22Rv1 (cell line): Measurements from ENCODE around the gene POC1A.

Experiments used
- CTCF ChIP-seq: fragments of 450-650 bp; IDR thresholded peaks from 2 replicates; pipeline ENCODE4 v1.5.1; 2017; ENCODE audit warnings: mild to moderate bottlenecking
- ZFX ChIP-seq: fragments of 450-650 bp; IDR thresholded peaks from 2 replicates; pipeline ENCODE4 v1.6.1; 2017; ENCODE audit warnings: antibody characterized with exemption, borderline replicate concordance

- TF ChIP-seq CTCF (no peak), ZFX (no peak)
Measured at GRCh38 chr3:52046902-52047239, 107.4 kb downstream of the POC1A start.
